GM18502 (cell line): ENCODE measurements around the gene VSTM2L.
"Not testable (repeated sequence)": the region's sequence is repeated elsewhere in the genome, so short reads cannot be mapped to it uniquely, and the experiment has no call there.

Experiments used
- ATAC-seq: cut with Tn5 transposase; IDR thresholded peaks from one replicate; pipeline ENCODE4 v1.9.1; 2021; ENCODE audit warnings: mild to moderate bottlenecking; ENCODE audit not compliant: unreplicated experiment, poor library complexity

The VSTM2L gene, protein sequence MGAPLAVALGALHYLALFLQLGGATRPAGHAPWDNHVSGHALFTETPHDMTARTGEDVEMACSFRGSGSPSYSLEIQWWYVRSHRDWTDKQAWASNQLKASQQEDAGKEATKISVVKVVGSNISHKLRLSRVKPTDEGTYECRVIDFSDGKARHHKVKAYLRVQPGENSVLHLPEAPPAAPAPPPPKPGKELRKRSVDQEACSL

DNA sequence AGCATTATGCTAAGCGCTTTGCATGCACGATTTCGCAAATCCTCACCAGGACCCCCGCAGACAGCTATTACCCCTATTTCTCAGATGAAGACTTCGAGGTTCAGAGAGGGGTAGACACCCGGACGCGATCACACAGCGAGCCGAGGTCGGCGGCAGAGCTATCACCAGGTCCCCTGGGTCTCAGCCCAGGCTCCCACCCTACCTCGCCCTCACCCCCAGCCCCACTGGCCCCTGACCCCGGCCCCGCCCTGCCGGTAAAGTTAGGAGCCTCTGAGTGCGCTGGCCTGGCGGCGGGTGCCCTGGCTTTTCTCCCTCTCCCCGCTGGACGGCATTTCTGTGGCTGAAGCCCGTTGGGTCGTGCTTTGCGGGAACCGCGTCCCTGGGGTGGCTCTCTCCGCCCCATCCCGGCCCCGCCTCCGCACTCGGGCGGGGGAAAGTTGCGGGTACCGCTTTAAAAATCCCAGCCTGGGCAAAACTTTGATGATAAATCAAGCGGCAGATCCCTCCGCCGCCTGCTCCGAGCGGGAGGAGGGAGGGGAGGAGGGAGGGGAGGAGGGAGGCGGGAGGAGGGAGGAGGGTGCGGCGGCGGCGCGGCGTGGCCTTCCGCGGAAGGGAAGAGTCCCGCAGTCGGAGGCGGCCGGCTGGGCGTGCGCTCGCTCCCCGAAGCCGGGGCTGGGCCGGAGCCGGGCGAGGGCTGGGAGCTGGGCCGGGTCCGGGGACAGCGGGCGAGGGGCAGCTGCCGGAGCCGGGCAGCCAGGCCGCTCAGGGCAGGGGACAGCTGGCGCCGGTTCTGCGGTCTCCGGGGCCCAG lies at the start of gene VSTM2L:
Gene VSTM2L, plus strand, starts transcription at position 624 of the 810 bp plus-strand sequence. CDS start 224 bp downstream, outside the sequence.
- ATAC-seq, result no peak

DNA sequence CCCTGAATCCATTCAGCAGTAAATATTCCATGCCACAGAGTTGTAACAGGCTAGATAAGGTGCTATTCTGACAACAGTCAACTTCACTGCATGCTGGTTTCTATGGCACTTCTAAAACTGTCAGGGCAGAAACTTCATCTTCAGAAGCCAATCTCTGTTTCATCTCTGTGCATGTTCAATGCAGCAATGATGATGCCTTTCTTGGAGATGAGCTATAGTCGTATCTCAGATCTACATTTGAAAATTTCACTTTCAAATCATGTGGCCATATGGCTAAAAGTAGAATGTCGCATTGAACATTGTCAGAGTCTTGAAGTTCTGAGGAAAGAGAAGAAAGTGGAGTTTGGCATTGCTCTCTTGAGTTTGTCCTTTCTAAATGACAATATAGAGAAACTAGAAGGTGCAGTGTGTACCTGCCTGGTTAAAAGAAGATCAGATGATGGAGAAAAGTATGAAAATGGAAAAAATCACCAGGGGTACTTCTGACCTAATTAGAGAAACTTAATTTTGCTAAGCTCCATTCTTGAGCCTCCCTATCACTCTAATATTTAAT lies 49.0 kb upstream of the VSTM2L start:
- peak; percentile 80 for ATAC-seq

DNA sequence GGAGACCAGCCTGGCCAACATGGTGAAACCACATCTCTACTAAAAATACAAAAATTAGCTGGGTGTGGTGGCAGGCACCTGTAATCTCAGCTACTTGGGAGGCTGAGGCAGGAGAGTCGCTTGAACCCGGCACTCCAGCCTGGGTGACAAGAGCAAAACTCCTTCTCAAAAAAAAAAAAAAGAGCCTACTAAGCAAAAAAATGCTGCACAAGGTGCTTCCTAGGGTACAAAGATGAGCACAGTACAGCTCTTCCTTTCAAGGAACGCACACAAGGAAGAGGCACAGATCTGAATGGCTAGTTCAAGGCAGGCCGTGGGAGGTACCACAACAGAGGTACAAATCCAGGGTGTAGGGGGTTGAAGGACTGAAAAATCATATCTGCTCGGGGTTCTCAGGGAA lies 46.9 kb upstream of the VSTM2L start:
- not testable (repeated sequence) for ATAC-seq

DNA sequence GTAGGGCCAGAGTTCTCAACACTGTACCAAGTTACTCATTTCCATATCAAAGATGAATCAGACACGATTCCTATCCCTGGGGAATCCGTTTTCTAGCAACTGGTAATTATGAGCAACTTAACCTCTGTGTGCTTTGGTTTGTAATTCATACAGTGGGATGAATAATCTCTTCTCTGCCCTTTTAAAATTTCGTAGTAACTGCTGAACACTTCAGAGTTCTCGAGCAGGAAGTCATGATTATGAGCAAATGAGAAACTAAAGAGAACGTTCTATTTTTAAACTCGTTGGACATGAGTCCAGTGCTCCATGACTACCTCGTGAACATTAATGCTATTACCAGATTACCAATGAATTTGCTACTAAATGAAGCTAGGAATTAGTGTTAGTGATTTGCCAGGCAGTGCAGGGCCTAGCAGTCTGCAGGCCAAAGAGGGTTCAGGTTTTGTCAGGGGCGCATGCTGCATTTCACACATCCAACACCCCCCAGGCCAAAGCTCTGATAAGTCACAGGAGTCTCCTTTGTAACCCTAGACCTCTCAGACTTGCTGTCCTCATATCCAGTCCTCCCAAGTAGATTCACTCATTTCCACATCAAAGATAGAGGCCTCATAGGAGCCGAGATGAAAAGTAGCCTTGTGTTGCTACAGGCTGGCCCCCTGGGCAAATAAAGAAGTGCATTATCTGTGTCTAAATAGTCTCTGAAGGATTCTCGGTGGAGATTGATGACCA lies 45.8 kb upstream of the VSTM2L start:
- no peak for ATAC-seq

DNA sequence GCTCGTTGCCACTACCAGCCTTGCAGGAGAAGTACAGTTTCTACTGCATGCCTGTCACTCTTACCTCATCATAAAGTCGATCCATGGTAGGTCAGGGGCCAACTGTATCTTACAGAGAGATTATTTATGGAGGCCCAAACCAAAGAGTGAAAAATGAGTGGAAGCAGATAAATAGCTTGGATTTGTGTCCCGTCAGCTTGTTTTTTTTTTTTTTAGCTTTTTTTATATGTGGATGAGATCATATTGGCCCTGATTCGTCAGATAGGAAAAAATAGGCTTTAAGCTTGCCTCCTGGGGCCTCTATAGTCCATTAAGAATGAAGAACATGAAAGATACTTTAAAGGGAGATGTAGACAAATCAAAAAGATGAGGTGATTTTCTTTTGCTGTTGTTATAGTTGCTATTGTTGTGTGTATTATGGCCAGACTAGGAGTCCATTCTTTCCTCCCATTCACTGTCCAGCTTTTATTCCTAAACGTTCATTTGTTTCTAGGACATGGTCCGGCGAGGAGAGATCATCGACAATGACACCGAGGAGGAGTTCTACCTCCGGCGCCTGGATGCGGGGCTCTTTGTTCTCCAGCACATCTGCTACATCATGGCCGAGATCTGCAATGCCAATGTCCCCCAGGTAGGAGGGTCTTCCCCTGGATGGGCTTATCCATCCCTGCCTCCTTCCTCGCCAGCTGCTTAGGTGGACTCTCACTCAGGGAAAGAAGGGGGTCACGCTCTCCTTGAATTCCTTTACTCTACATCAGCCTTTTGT lies 43.3 kb upstream of the VSTM2L start:
- ATAC-seq, result no peak

DNA sequence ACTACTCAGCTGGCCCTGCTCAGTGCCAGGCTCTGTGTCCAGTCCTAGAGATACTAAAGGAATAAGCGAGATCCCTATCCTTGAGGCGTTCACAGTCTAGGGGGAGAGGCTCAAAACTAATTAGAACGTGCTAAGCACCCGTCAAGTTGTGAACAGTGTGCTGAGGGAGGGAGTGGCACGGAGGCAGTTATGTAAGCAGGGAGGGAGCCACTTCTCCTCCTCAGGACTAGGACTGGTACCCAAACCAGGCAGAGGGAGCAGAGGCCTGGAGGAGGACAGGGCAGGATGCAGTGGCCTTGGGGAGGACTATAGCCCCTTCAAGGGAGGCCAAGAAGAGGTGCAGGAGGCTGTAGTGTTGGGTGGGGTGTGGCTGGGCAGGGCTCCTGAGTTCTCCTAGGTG lies 39.6 kb upstream of the VSTM2L start:
- no peak for ATAC-seq

DNA sequence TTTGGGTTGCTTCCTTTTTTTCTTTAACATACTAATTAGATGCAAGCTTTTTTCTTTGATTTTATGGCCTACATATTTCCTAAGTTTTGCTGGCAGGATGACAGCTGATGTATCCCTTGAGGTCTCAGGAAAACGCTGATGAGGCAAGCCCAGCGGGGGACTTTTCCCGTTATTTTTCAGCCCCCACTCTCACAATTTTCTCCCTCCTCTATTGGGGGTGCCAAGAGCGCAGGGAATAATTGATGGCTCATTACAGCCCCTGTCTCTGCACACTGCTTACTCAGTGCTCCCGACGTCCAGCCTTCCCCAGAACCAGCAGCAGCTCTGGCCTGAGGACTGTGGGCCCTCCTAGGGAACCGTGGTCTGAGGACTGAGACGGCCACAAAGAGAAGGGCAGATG lies 38.6 kb upstream of the VSTM2L start:
- ATAC-seq, result no peak

DNA sequence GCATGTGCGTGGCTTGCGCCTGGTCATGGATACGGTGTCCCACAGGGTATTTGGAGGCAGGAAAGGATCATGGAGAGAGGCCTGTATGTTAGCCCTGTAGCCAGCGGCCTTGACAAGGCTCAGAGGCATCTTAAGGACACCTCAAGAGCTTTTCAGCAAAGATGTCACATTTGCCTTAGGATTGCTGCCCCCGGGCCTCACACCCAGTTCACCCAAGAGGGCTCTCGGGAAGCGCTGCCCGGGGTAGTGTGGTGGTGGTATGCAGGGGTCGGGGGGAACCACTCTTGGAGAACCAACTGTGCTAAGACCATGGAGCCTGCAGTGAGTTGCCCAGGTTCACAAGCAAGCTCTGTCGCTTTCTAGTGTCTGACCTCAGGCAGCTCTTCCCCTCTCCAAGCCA lies 36.9 kb upstream of the VSTM2L start:
- ATAC-seq, result no peak

DNA sequence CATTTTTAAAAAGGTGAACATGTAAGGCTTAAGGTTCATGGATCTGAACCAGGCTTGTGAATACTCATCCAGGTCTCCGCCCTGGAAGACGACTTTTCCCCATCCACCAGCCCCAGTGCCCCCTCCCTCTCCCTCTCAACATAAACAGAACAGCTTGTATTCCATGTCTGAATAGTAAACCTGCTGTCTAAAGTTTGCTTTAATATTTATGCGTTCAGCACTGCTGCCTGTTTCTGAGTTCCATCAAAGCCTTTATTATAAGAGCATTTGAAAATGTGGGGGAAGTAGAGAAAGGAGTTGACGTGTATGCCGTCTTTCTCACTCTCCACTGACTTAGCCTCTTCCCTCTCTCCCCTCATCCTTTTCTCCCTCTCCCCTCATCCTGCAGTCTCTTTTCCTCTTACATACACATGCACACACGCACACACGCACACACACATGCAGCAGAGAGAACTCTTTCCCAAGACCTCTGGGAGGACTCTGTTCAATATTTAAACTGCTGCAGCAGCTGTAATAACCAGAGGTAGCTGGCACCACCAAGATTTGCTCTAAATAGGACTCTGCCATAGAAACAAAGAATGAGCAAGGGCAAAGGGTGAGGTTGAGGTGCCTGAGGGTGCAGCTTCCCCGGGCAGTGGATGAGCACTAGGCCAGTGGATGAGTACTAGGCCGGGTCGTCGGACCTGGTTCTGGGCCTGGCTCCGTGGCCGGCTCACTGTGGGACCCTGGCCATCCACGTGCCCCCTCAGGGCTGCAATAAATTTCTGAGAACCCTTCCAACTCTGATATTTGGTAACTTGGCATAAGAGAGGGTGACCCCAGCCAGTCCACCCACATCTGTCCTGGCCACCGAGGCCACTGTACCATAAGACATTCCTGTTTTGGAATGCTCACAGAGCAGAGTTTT lies 35.4 kb upstream of the VSTM2L start:
- no peak for ATAC-seq

DNA sequence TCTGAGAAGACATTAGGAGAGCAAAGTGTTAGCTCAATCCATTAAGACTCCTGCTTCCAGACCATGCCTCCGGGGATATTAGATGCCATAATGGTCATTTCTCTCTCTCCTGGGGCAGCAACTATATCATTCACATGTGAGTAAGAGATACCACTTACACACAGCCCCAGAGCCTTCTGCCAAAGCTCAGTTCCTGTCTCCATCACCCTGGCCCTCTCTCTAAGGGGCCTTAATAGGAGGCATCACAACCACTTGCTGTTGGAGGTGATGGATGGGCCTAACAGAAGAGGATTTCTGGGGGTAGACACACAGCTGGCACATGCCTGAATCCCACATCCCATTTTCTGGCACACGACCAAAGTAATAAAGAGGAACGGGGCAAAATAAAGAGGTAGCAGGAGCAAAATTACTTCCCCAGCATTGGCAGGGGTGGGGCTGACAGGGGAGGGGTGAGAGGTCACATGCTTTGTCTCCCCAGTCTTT lies 34.0 kb upstream of the VSTM2L start:
- ATAC-seq, result no peak

DNA sequence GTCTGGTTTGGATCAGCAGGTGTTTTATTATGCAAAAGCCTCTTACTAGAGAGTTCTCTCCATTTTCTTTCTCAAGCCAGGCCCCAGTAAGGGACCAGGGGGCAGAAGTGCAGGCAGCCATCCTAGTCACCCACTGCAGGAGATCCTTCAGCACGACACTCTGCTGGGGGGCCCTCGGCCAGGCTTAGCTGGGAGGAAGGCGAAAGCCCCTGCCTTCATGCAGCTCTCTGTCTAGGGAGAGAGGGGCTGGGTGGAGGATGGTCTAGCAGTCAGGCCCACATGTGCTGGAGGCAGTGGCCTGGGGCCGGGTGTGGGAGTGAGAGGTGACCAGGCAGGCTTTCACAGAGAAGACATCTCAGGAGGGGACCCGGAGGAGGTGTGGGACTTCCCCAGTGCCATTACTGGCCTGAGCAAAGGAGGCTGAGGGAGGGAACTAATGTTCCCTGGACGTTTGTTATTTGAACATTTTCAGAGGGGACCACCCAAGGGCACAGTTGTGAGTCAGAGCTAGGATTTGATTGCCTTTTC lies 33.5 kb upstream of the VSTM2L start:
- ATAC-seq, result no peak

DNA sequence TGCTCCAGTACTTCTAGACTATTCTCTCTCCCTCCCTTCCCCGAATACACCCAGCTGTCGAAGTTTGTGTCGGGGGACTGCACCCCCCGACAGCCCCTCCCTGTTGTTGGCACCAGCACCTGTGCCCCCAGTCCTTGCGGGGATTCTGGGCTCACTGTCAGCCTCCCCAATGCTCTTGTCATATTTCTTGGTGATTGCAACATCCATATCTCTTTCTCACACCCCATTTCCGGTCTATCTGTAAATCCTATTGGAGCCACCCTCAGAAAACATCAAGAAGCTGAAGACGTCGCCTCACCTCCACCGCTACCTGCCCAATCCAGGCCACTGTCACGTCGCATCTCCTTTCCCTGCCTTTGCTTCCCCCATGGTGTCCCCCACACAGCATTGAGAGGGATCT lies 32.6 kb upstream of the VSTM2L start:
- no peak for ATAC-seq

DNA sequence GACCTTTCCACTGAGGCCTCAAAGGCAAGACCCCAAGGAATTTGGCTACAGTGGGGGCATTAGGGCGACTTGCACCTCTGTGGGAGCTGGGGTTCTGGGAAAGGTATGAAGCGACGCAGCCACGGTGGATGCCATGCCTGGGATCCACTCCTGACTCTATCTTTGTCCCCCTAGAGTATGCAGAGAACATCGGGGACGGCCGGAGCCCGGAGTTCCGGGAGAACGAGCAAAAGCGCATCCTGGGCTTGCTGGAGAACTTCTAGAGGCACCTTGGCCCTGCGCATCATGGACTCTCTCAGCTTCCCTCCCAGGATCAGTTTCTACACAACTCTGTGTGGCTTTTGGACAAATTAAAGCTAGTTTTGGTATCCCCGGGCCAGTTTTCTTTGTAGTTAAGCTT lies 31.2 kb upstream of the VSTM2L start:
- ATAC-seq, result no peak

DNA sequence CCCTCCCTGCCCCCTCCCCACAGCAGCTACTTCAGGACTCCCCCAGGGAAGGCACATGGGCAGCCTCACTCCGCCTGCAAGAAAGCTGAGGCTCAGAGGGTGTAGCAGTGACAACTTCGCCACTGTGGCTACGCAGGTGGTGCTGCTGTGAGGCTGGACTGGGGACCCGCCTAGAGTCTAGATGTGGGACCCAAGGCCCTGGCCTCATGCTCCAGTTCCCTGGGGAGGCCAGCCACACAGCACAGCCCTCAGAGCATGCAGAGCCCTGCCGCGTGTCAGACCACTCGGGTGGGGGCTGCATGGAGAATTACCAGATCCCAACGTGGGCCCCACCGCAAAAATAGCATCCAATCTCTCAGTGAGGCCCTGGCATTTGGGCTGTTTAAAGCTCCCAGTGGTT lies 30.8 kb upstream of the VSTM2L start:
- ATAC-seq, result no peak

DNA sequence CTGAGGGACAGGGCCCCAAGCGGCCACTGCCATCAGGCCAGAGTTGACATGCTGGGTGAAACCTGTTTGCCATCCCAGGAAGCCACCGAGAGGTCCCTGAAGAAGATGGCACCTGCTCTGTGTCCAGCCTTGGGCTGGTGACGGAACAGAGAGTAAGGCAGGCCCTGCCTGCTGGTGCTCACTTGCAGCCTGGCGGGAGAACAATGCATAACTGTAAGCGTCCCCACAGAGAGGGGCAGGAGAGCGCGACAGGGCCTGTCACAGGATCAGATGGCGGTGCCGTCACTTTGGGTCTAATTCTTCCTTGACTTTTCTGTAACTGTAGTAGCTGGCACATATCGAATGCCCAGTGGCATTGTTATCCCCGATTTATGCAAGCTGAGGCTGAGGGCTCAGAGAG lies 29.0 kb upstream of the VSTM2L start:
- ATAC-seq, result no peak

DNA sequence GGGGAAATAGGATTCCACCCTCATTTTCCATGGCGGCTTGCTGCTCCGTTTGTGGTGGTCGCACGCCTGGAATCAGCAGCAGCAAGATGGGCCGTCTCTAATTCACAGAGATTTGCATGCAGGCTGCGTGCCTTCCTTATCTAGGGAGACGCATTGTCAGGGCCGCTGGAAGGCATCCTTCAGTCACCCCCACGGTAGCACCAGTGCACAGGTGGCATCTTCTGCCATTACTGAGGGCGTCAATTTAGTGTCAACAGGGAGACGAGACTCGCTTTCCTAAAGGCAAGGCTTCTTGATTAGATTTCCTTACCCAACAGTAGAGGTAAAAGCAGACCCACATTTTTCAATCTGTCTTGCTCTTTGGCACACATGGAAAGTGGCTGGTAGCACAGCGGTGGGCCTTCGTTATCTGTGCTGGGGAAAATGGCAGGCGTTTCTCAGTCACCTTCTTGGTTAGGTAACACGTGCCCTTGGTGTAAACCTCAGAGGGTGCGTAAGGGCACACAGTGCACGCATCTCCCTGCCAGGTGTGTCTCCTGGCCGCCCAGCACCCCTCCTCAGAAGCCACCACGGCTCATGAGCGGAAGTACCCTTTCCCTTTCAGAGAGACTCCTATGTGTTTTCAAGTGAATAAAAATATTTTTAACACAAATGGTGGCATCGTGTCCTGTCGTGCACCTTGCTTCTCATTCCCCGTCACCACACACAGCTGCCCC lies 27.3 kb upstream of the VSTM2L start:
- ATAC-seq, result no peak

DNA sequence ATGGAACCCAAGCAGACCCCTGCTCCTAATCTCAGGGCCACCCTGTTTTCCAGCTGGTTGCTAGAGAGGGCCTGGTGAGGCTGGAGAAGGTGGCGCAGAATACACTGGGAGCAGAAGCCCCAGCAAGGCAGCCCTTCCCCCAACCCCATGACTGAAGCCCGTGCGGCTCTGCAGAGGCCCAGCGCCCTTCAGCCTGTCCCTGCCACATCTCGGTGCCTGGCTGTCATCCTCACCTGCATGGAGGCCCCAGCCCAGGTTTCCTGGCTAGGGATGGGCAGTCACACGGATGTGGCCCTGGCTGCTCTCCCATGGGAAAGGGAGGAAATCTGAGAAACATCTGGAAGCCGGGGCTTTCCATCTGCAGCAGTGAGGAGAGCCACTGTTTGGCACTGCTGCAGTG lies 26.1 kb upstream of the VSTM2L start:
- no peak for ATAC-seq
